Measurements from ENCODE around the gene DLG2.

Gene DLG2

GRCh38 chr11:83523676-83524075 lies 2103.5 kb downstream of the DLG2 start:
- DNase-seq: no peak

- no peak for DNase-seq
These were observed 2104.2 kb downstream of the DLG2 start for GRCh38 chr11:83522911-83523310.

- no peak for DNase-seq
These were observed 2105.2 kb downstream of the DLG2 start for GRCh38 chr11:83521647-83522596.

GRCh38 chr11:83520849-83521248 lies 2106.3 kb downstream of the DLG2 start:
- no peak for DNase-seq

- no peak for DNase-seq
These were observed 2115.5 kb downstream of the DLG2 start for GRCh38 chr11:83511646-83512045.

- DNase-seq: no peak
These were observed 2116.3 kb downstream of the DLG2 start for GRCh38 chr11:83510530-83511460.

- DNase-seq: no peak
These were observed 2118.3 kb downstream of the DLG2 start for GRCh38 chr11:83508804-83509203.

- no peak for DNase-seq
These were observed 2125.1 kb downstream of the DLG2 start for GRCh38 chr11:83502041-83502440.

GRCh38 chr11:83493917-83494316 lies 2133.2 kb downstream of the DLG2 start:
- DNase-seq: no peak

- DNase-seq: no peak
These were observed 2134.1 kb downstream of the DLG2 start for GRCh38 chr11:83493034-83493433.

- DNase-seq: no peak
These were observed 2143.3 kb downstream of the DLG2 start for GRCh38 chr11:83483808-83484207.

- no peak for DNase-seq
These were observed 2146.3 kb downstream of the DLG2 start for GRCh38 chr11:83480811-83481210.

- DNase-seq: no peak
These were observed 2146.9 kb downstream of the DLG2 start for GRCh38 chr11:83480251-83480650.

GRCh38 chr11:83477772-83478171 lies 2149.4 kb downstream of the DLG2 start:
- DNase-seq: no peak

GRCh38 chr11:83475760-83476159 lies 2151.4 kb downstream of the DLG2 start:
- no peak for DNase-seq

- DNase-seq: no peak
These were observed 2153.4 kb downstream of the DLG2 start for GRCh38 chr11:83473743-83474142.

- no peak for DNase-seq
These were observed 2154.3 kb downstream of the DLG2 start for GRCh38 chr11:83472806-83473205.

GRCh38 chr11:83471831-83472727 lies 2155.1 kb downstream of the DLG2 start:
- DNase-seq: no peak

- DNase-seq: no peak
These were observed 2159.3 kb downstream of the DLG2 start for GRCh38 chr11:83467837-83468236.

- no peak for DNase-seq
These were observed 2162.8 kb downstream of the DLG2 start for GRCh38 chr11:83464160-83464944.

GRCh38 chr11:83459798-83460197 lies 2167.3 kb downstream of the DLG2 start:
- no peak for DNase-seq

- no peak for DNase-seq
These were observed 2170.6 kb downstream of the DLG2 start for GRCh38 chr11:83456566-83456965.

Measured in stimulated activated CD4-positive, alpha-beta T cell treated with anti-CD3 and anti-CD28 coated beads, Interleukin-4, amount 100 ng/mL, for 1 hour (primary cell).